MV-4-11 (cell line): ENCODE results near the gene SAMD14.
A peak's percentile ranks its signal among the peaks of the same experiment; 100 is the strongest.

Experiments
- DNase-seq: peaks from one replicate; lab custom pipeline; 2025; lab: John Stamatoyannopoulos, UW

SAMD14 gene

DNA sequence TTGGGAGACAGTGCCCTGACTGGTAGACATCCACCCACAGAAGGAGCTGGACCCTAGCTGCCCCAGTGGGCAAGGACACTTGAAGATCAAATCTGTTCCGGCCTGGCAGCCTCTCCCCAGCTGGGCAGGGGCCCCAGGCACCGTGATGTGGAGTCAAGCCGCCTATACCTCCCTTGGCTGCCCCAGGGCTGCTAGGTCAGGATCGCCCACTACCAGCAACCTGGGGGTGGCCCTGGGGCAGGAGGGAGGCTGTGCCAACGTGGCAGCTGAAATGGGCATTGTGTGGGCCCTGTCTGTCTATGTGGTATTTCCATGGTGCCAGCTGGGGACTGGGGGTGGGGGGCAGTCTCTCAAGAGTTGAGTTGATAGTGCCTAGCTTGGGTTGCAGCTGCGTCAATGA, 33.9 kb downstream of the SAMD14 start:
- no peak for DNase-seq

DNA sequence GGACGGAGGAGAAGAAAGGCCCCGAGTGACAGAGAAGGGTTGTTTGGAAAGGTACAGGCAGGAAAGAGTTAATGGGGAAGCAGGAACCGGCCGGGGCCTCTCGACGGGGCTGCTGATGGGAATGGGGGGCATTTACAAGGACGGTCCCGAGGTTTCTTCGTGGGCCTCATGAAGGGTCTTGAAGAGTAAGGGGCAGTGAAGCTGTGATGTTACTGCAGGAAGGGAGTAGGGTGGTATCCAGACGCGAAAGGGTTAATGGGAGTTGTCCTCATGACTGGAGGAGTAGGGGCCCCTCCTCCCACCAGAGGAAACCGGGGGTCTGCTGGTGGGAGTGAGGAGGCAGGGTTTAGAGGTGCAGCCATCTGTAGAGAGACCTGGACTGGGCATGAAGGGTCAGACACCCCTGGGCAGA, 34.3 kb downstream of the SAMD14 start:
- DNase-seq, result no peak

DNA sequence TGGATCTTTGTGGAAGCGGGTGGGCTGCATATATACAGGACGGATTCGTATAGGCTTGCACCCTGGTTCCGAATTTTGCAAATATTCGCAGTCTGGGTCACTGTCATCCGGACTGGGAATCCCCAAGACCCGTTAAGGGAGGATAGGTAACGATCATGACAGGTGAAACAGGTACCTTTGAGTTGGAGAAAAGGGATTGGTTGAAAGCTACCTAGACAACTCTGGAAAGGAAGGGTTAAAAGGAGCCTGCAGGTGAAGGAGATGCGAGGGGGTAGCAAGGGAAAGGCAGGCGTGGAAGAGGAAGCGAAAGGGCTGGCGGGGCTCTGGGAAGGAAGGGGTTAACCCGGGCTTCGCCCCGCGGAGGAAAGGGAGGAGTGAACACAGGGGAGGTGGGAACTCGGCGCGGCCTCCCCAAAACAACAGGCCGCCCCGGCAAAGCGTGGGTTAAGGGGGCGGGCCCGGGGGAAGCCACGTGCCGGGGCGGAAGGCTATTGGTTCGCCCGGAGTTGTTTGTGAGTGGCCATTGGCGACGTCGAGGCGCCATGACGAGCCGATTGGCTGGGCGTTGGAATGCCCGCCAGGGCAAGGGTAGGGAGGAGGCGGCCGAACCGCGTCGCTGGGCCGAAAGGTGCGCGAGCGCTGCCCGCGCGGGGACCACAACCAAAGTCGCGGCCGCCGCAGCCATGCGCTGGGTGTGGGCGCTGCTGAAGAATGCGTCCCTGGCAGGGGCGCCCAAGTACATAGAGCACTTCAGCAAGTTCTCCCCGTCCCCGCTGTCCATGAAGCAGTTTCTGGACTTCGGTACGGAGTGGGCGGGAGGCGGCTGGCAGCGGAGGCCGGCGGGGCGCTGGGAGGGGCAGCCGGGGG, 35.0 kb downstream of the SAMD14 start, which contains the start of gene PDK2:
TSS of gene PDK2 (plus strand) at position 599 of the 867 bp plus-strand sequence. CDS start at position 684, 85 bp downstream.
- peak; percentile 94 for DNase-seq

DNA sequence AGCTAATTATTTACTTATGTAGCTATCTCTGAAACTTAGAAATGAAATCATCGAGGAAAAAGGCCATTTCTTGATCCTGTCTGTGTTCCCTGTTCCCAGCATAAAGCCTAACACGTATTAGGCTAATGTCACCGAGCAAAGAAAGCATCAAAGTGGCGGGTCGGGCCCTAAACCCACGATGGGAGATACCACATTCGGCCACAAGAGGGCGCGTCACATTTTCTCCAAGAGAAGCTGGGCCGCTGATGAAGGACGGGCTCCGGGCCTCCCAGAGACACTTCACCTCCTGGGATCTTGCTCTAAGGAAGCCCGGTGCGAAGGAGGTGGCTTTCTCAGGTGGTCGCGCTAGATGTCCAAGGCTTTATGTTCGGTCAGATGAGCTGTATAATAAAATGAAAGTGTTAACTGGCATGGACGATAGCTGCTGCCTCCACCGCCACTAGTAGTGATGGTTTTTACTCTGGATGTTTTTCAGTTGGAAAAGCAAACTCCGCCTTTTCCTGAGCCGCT, 35.7 kb downstream of the SAMD14 start:
- DNase-seq, result peak; percentile 72

DNA sequence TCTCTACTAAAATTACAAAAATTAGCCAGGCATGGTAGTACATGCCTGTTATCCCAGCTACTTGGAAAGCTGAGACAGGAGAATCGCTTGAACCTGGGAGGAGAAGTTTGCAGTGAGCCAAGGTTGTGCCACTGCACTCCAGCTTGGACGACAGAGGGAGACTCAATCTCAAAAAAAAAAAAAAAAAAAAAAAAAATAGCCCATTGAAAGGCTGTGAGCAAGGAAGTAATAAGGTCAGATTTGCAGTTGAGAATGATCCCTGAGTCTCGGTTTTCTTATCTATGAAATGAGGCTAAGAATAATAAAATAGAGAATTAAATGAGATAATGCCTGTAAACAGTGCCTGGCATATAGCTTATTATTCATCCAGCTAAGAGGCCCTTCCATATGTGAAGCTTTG, 36.2 kb downstream of the SAMD14 start:
- no peak for DNase-seq

DNA sequence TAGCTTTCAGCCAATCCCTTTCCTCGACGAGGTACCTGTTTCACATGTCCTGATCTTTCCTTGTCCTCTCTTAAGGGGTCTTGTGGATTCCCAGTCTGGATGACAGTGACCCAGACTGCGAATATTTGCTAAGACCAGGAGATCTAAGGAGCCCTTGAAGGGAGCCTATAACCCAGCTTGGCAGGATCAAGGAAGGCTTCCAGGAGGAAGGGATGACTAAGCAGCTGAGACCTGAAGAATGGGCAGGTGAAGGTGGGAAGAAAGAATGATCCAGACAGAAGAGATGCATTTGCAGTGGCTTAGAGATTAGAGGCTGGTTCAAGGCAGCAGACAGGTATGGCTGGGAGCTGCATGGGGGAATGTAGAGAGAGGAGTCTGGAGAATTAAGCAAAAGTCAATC, 36.7 kb downstream of the SAMD14 start:
- no peak for DNase-seq

DNA sequence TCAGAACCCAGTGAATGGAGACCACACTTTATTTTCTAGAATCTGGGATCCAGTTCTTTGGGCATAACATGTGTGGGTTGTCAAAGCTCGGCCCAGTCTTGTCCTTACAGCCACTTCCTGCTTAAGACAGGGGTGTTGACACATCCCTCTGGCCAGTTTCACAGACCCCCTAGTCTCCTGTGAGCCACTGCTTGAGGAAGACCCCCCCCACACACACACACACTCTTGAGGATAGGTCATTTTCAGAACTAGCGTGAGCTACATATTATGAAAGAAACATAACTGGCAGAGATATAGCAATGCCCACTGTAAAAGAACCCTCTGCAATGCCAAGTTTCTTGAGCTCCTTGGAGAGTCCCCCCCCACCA, 38.1 kb downstream of the SAMD14 start:
- DNase-seq, result no peak

DNA sequence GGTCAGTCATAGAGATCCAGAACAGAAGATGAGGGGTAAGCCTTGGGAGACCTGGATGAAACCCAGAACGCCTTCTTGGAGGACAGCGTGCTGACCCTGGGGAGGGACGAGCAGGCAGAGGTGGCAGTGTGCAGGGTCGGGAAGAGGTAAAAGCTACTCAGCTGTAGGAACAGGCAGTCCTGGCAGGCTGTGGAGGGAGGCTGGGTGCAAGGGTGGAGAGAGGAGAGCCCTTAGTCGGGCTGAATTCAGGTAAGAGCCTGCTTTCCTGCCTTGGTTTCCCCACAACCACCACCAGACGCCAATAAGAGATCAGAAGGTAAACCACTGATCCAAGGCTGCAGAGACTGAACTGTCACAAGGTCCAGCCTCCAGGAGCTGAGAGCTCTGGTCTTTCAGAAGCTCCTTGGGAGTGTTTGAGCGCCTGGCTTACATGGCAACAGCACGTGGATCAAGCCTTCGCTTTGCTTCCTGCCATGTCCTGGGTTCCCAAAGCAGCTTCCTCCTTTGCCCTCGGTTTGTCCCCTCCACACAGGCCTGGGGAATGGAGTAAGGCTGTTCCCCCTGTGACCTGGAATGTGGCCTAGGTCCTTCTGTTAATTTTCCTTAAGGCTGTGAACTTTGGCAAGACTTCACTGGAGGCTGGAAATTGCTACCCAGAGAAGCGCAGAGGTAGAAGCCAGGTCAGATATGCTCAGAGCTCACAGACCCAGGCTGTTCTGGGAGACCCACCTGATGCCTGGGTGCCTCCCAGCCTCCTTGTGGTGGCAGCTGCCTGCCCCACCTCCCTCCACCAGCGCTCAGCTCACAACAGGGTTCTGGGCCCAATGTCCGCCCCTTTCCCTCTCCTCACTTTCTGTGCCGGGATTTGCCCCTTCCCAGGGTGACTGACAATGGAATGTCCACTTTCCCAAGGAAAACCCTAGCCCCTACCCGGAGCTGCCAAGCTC, 38.7 kb downstream of the SAMD14 start:
- no peak for DNase-seq

DNA sequence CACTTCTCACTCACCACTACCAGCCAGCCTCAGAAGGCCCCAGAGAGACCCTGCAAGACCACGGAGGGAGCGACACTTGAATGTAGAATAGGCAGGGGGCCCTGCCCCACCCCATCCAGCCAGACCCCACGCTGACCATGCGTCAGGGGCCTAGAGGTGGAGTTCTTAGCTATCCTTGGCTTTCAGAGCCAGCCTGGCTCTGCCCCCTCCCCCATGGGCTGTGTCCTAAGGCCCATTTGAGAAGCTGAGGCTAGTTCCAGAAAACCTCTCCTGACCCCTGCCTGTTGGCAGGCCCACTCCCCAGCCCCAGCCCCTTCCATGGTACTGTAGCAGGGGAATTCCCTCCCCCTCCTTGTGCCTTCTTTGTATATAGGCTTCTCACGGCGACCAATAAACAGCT, 39.9 kb downstream of the SAMD14 start:
- no peak for DNase-seq

DNA sequence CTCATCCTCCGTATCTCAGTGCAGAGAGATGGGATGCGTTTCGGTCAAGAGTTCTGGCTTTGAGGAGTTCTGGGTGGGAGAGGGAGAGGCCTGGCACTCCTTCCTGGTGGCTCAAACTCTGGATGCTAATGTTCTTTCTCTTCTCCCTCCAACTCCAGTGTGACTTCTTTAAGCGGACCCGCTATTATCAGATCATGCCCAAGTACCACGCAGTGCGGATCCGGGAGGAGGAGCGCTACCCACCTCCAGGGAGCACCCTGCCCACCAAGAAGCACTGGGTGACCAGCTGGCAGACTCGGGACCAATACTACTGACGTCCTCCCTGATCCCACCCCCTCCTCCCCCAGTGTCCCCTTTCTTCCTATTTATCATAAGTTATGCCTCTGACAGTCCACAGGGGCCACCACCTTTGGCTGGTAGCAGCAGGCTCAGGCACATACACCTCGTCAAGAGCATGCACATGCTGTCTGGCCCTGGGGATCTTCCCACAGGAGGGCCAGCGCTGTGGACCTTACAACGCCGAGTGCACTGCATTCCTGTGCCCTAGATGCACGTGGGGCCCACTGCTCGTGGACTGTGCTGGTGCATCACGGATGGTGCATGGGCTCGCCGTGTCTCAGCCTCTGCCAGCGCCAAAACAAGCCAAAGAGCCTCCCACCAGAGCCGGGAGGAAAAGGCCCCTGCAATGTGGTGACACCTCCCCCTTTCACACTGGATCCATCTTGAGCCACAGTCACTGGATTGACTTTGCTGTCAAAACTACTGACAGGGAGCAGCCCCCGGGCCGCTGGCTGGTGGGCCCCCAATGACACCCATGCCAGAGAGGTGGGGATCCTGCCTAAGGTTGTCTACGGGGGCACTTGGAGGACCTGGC, 40.8 kb downstream of the SAMD14 start:
- no peak for DNase-seq

DNA sequence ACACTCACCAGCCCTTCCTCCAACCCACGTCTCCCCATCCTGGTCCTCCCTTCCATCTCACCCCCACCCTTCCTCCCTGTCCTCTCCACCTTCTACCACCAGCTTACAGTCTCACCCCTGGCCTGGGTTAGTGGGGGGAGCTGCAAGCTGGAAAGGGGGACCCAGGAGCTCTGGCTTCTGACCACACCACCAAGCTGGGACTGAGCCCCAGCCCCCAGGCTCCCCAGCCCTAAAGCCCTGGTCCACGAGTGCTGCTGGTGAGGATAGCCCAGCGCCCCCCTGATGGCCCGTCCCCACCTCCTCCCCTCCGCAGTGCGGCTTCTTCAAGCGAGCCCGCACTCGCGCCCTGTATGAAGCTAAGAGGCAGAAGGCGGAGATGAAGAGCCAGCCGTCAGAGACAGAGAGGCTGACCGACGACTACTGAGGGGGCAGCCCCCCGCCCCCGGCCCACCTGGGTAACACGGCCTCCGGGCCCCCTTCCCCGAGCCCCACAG, 42.0 kb downstream of the SAMD14 start:
- no peak for DNase-seq

DNA sequence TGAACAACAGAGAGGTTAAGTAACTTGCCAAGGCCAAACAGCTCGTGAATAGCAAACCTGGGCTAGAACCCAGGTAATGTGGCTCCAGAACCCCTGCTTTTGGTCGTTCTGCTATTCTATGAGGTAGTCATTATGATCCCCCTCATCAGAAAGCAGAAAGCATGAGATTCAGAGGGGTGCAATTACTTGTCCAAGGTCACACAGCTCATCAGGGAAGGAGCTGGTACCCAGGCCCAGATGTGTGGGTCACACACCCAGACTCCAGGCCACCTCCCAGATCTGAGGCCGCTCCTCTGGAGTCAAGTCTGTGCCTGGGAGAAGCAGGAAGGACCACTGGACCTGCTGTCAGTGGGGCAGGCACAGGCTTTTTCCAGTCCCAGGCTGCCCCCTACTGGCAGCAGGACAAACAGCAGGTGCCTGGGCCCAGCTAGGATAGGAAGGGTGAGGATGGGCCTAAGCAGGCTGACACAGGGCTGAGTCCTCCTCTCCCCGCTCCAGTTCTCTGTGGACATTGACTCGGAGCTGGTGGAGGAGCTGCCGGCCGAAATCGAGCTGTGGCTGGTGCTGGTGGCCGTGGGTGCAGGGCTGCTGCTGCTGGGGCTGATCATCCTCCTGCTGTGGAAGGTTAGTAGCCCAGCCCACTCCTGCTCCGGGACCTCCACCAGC, 42.6 kb downstream of the SAMD14 start:
- DNase-seq, result peak; percentile 62

DNA sequence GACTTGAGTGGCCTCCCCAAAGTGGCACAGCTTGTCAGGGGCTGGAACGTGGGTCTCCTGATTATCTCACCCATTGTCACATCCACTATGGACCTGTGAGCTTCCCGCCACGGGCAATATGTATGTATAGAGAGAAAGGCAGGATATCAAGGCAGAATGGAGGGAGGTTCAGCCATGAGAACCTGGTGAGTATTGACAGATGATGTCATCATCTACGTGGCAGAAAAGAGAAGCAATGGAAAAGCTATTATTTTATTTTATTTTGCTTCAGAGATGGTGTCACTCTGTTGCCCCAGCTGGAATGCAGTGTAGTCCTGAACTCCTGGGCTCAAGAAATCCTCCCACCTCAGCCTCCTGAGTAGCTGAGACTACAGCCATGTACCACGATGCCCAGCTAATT, 48.2 kb downstream of the SAMD14 start:
- no peak for DNase-seq

DNA sequence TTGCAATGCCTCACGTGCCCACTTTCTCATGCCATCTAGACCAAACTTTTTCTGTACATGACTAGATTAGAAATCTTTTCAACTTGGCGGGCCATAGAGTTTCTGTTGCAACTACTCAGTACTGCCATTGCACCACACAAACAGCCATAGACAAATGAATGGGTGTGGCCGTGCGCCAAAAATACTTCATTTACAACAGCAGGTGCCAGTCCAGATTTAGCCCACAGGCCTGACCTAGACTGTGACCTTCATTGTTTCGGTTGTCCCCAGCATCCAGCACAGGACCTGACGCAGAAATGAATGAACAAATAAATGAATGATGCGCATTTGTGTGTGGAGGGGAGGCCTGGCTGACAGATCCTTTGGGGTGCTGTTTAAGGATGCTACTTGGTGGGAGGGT, 49.1 kb downstream of the SAMD14 start:
- DNase-seq, result no peak

DNA sequence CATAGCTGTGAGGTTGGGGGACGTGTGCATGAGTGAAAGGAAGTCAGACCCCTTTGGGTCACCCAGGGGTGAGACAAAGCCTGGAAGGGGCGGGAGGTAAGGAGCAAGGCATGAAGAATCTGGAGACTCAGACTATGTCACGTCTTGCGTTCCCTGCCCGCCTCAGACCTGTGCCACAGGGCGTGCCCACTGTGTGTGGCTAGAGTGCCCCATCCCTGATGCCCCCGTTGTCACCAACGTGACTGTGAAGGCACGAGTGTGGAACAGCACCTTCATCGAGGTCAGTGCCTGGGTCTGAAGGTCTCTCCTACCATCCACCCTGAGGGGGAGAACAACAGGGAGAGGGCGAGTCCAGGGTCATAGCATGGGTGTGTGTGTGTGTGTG, 49.9 kb downstream of the SAMD14 start:
- no peak for DNase-seq

DNA sequence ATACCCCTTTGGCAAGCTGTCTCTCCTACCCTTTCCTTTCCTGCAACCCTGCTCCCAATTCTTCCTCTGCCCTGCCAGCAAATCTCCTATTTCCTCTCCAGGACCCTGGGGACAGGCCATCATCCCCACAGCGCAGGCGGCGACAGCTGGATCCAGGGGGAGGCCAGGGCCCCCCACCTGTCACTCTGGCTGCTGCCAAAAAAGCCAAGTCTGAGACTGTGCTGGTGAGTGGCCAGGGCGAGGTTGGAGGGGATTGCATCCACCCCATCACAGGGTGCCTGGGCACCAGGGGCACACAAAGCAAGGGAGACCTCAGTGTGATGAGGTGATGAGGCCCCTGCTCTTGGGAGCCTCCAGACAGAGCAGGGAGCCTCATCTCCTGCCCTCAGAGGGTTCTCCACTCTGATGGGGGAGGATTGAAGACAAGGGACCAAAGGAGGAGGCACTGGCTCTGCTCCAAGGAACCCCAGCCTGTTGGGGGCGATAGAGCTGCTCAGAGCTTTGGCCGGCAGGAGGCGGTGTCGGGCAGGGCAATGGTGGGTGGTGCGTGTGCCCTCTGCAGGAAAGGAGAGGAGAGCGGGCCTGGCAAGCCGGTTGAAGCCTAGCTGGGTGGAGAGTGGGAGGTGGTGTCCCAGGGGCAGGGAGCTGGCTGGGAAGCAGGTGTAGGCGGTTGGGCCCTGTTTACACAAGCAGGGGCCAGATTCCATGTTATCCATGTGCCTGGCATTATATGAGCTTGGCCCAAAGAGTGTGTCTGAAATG, 50.4 kb downstream of the SAMD14 start:
- peak; percentile 51 for DNase-seq

DNA sequence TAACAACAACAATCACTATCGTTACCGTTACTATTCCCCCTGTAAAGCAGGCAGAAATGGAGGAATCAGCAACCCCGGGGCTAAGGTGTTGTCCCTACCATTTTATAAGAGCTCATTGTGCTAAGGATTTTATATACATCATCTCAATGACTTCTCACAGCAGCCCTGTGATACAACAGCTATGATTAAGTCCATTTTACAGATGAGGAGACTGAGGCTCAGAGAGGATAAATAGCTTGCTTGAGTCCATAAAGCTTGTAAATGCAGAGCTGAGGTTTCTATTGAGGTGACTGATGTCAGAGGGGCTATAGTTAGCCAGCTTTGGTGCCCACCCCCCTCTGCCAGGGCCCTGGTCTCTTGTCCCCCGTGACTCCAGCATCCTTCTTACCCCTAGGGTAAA, 51.5 kb downstream of the SAMD14 start:
- DNase-seq, result no peak

DNA sequence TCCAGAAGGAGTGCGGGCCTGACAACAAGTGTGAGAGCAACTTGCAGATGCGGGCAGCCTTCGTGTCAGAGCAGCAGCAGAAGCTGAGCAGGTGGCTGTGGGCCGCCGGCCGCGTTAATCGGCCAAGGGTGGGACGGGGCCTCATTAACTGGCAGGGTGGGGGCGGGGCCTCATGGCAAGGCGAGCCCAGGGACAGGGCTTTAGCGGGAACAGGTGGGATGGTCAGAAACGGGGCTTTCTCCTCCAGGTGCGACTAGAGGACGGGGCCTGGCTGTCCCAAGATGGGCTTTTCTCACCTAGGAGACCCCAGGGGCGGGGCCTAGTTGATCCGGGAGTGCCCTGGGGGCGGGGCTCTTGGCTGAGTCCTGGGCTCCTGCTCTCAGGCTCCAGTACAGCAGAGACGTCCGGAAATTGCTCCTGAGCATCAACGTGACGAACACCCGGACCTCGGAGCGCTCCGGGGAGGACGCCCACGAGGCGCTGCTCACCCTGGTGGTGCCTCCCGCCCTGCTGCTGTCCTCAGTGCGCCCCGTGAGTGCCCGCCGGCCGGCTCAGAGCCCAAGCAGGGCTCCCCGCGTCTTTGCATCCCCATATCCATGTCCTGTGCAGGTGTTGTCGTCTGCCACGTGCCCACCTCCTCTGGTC, 53.2 kb downstream of the SAMD14 start:
- no peak for DNase-seq

DNA sequence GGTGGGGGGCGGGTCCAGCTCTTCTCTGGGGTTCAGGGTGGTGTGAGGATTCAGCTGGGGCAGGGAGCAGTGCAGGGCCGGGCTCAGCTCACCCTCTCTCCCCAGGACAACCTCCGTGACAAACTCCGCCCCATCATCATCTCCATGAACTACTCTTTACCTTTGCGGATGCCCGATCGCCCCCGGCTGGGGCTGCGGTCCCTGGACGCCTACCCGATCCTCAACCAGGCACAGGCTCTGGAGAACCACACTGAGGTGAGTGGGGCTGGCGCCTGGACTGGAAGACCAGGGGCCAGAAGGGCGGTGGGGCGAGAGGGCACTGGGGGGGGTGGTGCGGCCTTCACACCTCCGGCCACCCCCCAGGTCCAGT, 53.8 kb downstream of the SAMD14 start:
- no peak for DNase-seq
